GM23338 (cell line): Measurements from ENCODE around the gene BHLHA15.

Source experiments
- CTCF ChIP-seq, 2 experiments: fragments of 200-600 bp in 1 of 2; sonication (generic) in 1 of 2; conservative IDR thresholded peaks; 2 replicates each; pipeline versions ENCODE4 v1.5.1 to v1.6.1; 2016 to 2017; ENCODE audit warnings: antibody characterized with exemption in 2 of 2, low read depth in 2 of 2, mild to moderate bottlenecking in 2 of 2, moderate library complexity in 1 of 2
- EZH2 ChIP-seq: fragments of 200-600 bp; sonication (generic); IDR thresholded peaks from one replicate; pipeline ENCODE4 v1.8.0; 2017; ENCODE audit warnings: antibody characterized with exemption, mild to moderate bottlenecking, low read depth; ENCODE audit not compliant: unreplicated experiment
- EZH2phosphoT487 ChIP-seq: fragments of 200-600 bp; sonication (generic); IDR thresholded peaks from one replicate; pipeline ENCODE4 v1.8.1; 2018; ENCODE audit warnings: antibody characterized with exemption; ENCODE audit not compliant: unreplicated experiment
- POLR2AphosphoS5 ChIP-seq: IDR thresholded peaks from 2 replicates; pipeline ENCODE4 v1.6.1; 2016; ENCODE audit warnings: antibody characterized with exemption, low read depth
- REST ChIP-seq: IDR thresholded peaks from one replicate; pipeline ENCODE4 v1.6.1; 2018; ENCODE audit warnings: antibody characterized with exemption; ENCODE audit not compliant: unreplicated experiment

- TF ChIP-seq CTCF (conservative IDR thresholded peaks at IDR 0.05; ENCODE audit: low read depth in 2 of 2), result no peak
- TF ChIP-seq REST, result no peak
- no peak for TF ChIP-seq POLR2AphosphoS5
- no peak for TF ChIP-seq EZH2
- no peak for TF ChIP-seq EZH2phosphoT487
Measured at GRCh38 chr7:98244871-98245270, 33.6 kb downstream of the BHLHA15 start.
